ENCODE data around the gene FOLR1. TPM values are rescaled to one million over a fixed set of nuclear protein-coding genes. Genes with fewer than 3 reads are reported as not detected.

FOLR1 gene
- total RNA-seq, 4 donors from 2014 or later: not detected

- TF ChIP-seq CTCF (IDR thresholded peaks at IDR 0.05; ENCODE audit: low read depth): no peak
These were observed 31.6 kb upstream of the FOLR1 start for GRCh38 chr11:72160319-72160718.

GRCh38 chr11:72162891-72163492 is 28.9 kb upstream of the FOLR1 start:
- TF ChIP-seq CTCF (IDR thresholded peaks at IDR 0.05; ENCODE audit: low read depth): no peak

- TF ChIP-seq CTCF (IDR thresholded peaks at IDR 0.05; ENCODE audit: low read depth): no peak
These were observed 18.6 kb upstream of the FOLR1 start for GRCh38 chr11:72173291-72173690.

GRCh38 chr11:72174302-72175070 is 17.5 kb upstream of the FOLR1 start:
- TF ChIP-seq CTCF (IDR thresholded peaks at IDR 0.05; ENCODE audit: low read depth): no peak

GRCh38 chr11:72177656-72178055 is 14.3 kb upstream of the FOLR1 start:
- no peak for TF ChIP-seq CTCF (IDR thresholded peaks at IDR 0.05; ENCODE audit: low read depth)

GRCh38 chr11:72179049-72179803 is 12.7 kb upstream of the FOLR1 start:
- TF ChIP-seq CTCF (IDR thresholded peaks at IDR 0.05; ENCODE audit: low read depth): no peak

GRCh38 chr11:72179804-72180396 is 12.0 kb upstream of the FOLR1 start:
- no peak for TF ChIP-seq CTCF (IDR thresholded peaks at IDR 0.05; ENCODE audit: low read depth)

Measured in subcutaneous adipose tissue (tissue), 4 donors.